H9 (cell line): Measurements from ENCODE around the gene TELO2. TPM values are rescaled to one million over a fixed set of nuclear protein-coding genes. Genes with fewer than 3 reads are reported as not detected.

Experiments
- DNase-seq: peaks from one replicate; pipeline ENCODE4 v3.0.0-alpha.2; 2017
- H2AFZ ChIP-seq: one replicate; pipeline ENCODE4 v1.6.1; 2013; ENCODE audit warnings: mild to moderate bottlenecking, low read length, control low read depth, moderate library complexity
- H2AK5ac ChIP-seq: 2 replicates; pipeline ENCODE4 v1.6.1; 2013; ENCODE audit warnings: low read length, control low read depth, mixed read lengths; ENCODE audit not compliant: insufficient read length
- H2BK120ac ChIP-seq: one replicate; pipeline ENCODE4 v1.6.1; 2013; ENCODE audit warnings: low read depth, mild to moderate bottlenecking, low read length, control low read depth, inconsistent platforms; ENCODE audit not compliant: poor library complexity, severe bottlenecking
- H2BK12ac ChIP-seq: 2 replicates; pipeline ENCODE4 v1.6.1; 2013; ENCODE audit warnings: low read length, control low read depth, mixed read lengths, low read depth; ENCODE audit not compliant: insufficient read length
- H2BK15ac ChIP-seq: 2 replicates; pipeline ENCODE4 v1.6.1; 2013; ENCODE audit warnings: low read depth, low read length, control low read depth
- H2BK20ac ChIP-seq: one replicate; pipeline ENCODE4 v1.6.1; 2013; ENCODE audit warnings: low read depth, mild to moderate bottlenecking, low read length, control low read depth, inconsistent platforms; ENCODE audit not compliant: poor library complexity, severe bottlenecking
- H2BK5ac ChIP-seq: 2 replicates; pipeline ENCODE4 v1.6.1; 2013; ENCODE audit warnings: low read length, control low read depth, mixed read lengths; ENCODE audit not compliant: insufficient read length
- H3K14ac ChIP-seq: 2 replicates; pipeline ENCODE4 v1.6.1; 2013; ENCODE audit warnings: low read length, control low read depth; ENCODE audit not compliant: insufficient read depth
- H3K18ac ChIP-seq: 2 replicates; pipeline ENCODE4 v1.6.1; 2013; ENCODE audit warnings: low read depth, mild to moderate bottlenecking, mixed read lengths, low read length, control low read depth; ENCODE audit not compliant: insufficient read length
- H3K23ac ChIP-seq: 2 replicates; pipeline ENCODE4 v1.6.1; 2013; ENCODE audit warnings: low read length, control low read depth, mixed read lengths, low read depth; ENCODE audit not compliant: insufficient read length
- H3K23me2 ChIP-seq: 2 replicates; pipeline ENCODE4 v1.6.1; 2013; ENCODE audit warnings: low read depth, mild to moderate bottlenecking, mixed read lengths, low read length, control low read depth; ENCODE audit not compliant: insufficient read length, poor library complexity, severe bottlenecking
- H3K27ac ChIP-seq: 2 replicates; pipeline ENCODE4 v1.5.1; 2013; ENCODE audit warnings: low read length, control low read depth, mixed read lengths, low read depth; ENCODE audit not compliant: insufficient read length
- H3K27me3 ChIP-seq: 2 replicates; pipeline ENCODE4 v1.6.1; 2013; ENCODE audit warnings: low read length, control low read depth, inconsistent platforms; ENCODE audit not compliant: insufficient read depth
- H3K4ac ChIP-seq: 2 replicates; pipeline ENCODE4 v1.6.1; 2013; ENCODE audit warnings: low read depth, mild to moderate bottlenecking, control low read depth, inconsistent platforms, low read length, moderate library complexity
- H3K4me1 ChIP-seq: 2 replicates; pipeline ENCODE4 v1.6.1; 2013; ENCODE audit warnings: low read length, control low read depth, inconsistent platforms; ENCODE audit not compliant: insufficient read depth
- H3K4me2 ChIP-seq: 2 replicates; pipeline ENCODE4 v1.6.1; 2013; ENCODE audit warnings: low read length, control low read depth, mixed read lengths; ENCODE audit not compliant: insufficient read length, insufficient read depth
- H3K56ac ChIP-seq: 2 replicates; pipeline ENCODE4 v1.6.1; 2013; ENCODE audit warnings: low read depth, mild to moderate bottlenecking, mixed read lengths, low read length, control low read depth; ENCODE audit not compliant: insufficient read length
- H3K79me1 ChIP-seq: 2 replicates; pipeline ENCODE4 v1.6.1; 2013; ENCODE audit warnings: low read depth, mild to moderate bottlenecking, moderate library complexity, low read length, control low read depth, inconsistent platforms; ENCODE audit not compliant: insufficient read depth, poor library complexity, severe bottlenecking
- H3K79me2 ChIP-seq: 2 replicates; pipeline ENCODE4 v1.6.1; 2013; ENCODE audit warnings: low read length, control low read depth, inconsistent platforms; ENCODE audit not compliant: insufficient read depth
- H3K9ac ChIP-seq: 2 replicates; pipeline ENCODE4 v1.6.1; 2013; ENCODE audit warnings: low read length, control low read depth, mixed read lengths; ENCODE audit not compliant: insufficient read length; ENCODE audit errors: extremely low read depth
- H3K9me3 ChIP-seq: one replicate; pipeline ENCODE4 v1.6.1; 2013; ENCODE audit warnings: low read depth, low read length, inconsistent platforms; ENCODE audit not compliant: control insufficient read depth
- H3T11ph ChIP-seq: one replicate; pipeline ENCODE4 v1.6.1; 2013; ENCODE audit warnings: mild to moderate bottlenecking, low read length, control low read depth, inconsistent platforms
- H4K20me1 ChIP-seq: one replicate; pipeline ENCODE4 v1.6.1; 2013; ENCODE audit not compliant: control insufficient read depth, insufficient read length, insufficient read depth
- H4K5ac ChIP-seq: 2 replicates; pipeline ENCODE4 v1.6.1; 2013; ENCODE audit warnings: low read depth, mild to moderate bottlenecking, mixed read lengths, low read length, control low read depth; ENCODE audit not compliant: insufficient read length
- H4K8ac ChIP-seq: replicated peaks from 2 replicates; pipeline ENCODE4 v1.6.1; 2013; ENCODE audit warnings: low read length, control low read depth, mixed read lengths, low read depth; ENCODE audit not compliant: insufficient read length
- H4K91ac ChIP-seq: 2 replicates; pipeline ENCODE4 v1.6.1; 2013; ENCODE audit warnings: low read depth, mild to moderate bottlenecking, moderate library complexity, mixed read lengths, low read length, control low read depth; ENCODE audit not compliant: insufficient read length
- H3K27ac Mint-ChIP-seq, 3 experiments: 2 replicates in 2 of 3; 3 replicates in 1 of 3; pipeline ENCODE4 v1.8.0; 2020 to 2021; ENCODE audit warnings: mixed read lengths in 3 of 3, mild to moderate bottlenecking in 1 of 3, moderate library complexity in 1 of 3
- H3K27me3 Mint-ChIP-seq: 2 replicates; pipeline ENCODE4 v1.8.0; 2021; ENCODE audit warnings: low read depth, mild to moderate bottlenecking, moderate library complexity, mixed read lengths
- H3K36me3 Mint-ChIP-seq, 3 experiments: 2 replicates in 2 of 3; 3 replicates in 1 of 3; pipeline ENCODE4 v1.8.0; 2020 to 2021; ENCODE audit warnings: low read depth in 3 of 3, mixed read lengths in 3 of 3; ENCODE audit not compliant: insufficient read depth in 1 of 3
- H3K4me1 Mint-ChIP-seq, 2 experiments: 2 replicates each; pipeline ENCODE4 v1.8.0; 2020; ENCODE audit warnings: mixed read lengths in 2 of 2
- H3K4me3 Mint-ChIP-seq, 2 experiments: 2 replicates in 1 of 2; 3 replicates in 1 of 2; pipeline ENCODE4 v1.8.0; 2020 to 2021; ENCODE audit warnings: mild to moderate bottlenecking in 2 of 2, mixed read lengths in 2 of 2, moderate library complexity in 1 of 2
- H3K9me3 Mint-ChIP-seq, 2 experiments: 2 replicates in 1 of 2; 3 replicates in 1 of 2; pipeline ENCODE4 v1.8.0; 2020; ENCODE audit warnings: mild to moderate bottlenecking in 2 of 2, mixed read lengths in 2 of 2, moderate library complexity in 1 of 2
- WGBS: extraction: QIAGEN DNeasy Blood & Tissue Kit; methylation state at CpG from one replicate; pipeline ENCODE4 v1.1.7; 2013; ENCODE audit warnings: missing lambda C conversion rate, low lambda C conversion rate, mixed read lengths; ENCODE audit not compliant: insufficient read length; ENCODE audit errors: extremely low coverage; 5-methylcytosine and 5-hydroxymethylcytosine counted together
- total RNA-seq: library from RNA; stranded (reverse); gene quantifications from 2 replicates; pipeline ENCODE4 v1.2.1, GENCODE V29; 2021
- TF ChIP-seq, protein P1 (sequence below): fragments of 200-600 bp; sonication (generic); conservative IDR thresholded peaks from 3 replicates; pipeline ENCODE4 v1.8.0; 2021; ENCODE audit warnings: antibody characterized with exemption, mild to moderate bottlenecking

TELO2 gene
- total RNA-seq, 1 experiment from 2014 or later = 98.9 TPM

GRCh38 chr16:1523581-1524245 is 30.6 kb downstream of the TELO2 start:
- no peak overlapping the region for H2BK5ac ChIP-seq
- no peak overlapping the region for H3K9ac ChIP-seq
- no peaks in the 10 kb centered on the region for H4K20me1 ChIP-seq
- no peak overlapping the region for H3K18ac ChIP-seq
- no peaks in the 10 kb centered on the region for H3K79me2 ChIP-seq
- no peak overlapping the region for H3T11ph ChIP-seq
- H2AFZ ChIP-seq = no peak overlapping the region
- no CpG with 5 or more reads among the region's 30 CpGs for WGBS
- no peak overlapping the region for H4K8ac ChIP-seq
- no peak overlapping the region for H3K4me3 Mint-ChIP-seq
- no peak overlapping the region for H4K91ac ChIP-seq
- no peak overlapping the region for H3K27ac Mint-ChIP-seq
- no peak overlapping the region for H3K4ac ChIP-seq
- H3K9me3 Mint-ChIP-seq = no peaks in the 10 kb centered on the region; a peak in 1 of 5 replicates
- H2BK15ac ChIP-seq = no peak overlapping the region
- H3K27me3 ChIP-seq = no peaks in the 10 kb centered on the region
- no peak overlapping the region for H3K4me2 ChIP-seq
- no peak overlapping the region for H2BK12ac ChIP-seq
- no peaks in the 10 kb centered on the region for H3K79me1 ChIP-seq
- H3K27ac ChIP-seq = no peak overlapping the region
- no peak overlapping the region for H2BK20ac ChIP-seq
- H3K36me3 Mint-ChIP-seq = peaks cover 0 to 9% (median 0%) of the 10 kb centered on the region in 3 experiments; a peak in 2 of 7 replicates
- no peak overlapping the region for H4K5ac ChIP-seq
- no peaks in the 10 kb centered on the region for H3K9me3 ChIP-seq
- H3K23me2 ChIP-seq = no peaks in the 10 kb centered on the region
- H3K14ac ChIP-seq = no peak overlapping the region
- no peak overlapping the region for H3K23ac ChIP-seq
- no peaks in the 10 kb centered on the region for H3K4me1 ChIP-seq
- no peak for DNase-seq
- H3K27me3 Mint-ChIP-seq = no peaks in the 10 kb centered on the region
- TF ChIP-seq, protein P1, sequence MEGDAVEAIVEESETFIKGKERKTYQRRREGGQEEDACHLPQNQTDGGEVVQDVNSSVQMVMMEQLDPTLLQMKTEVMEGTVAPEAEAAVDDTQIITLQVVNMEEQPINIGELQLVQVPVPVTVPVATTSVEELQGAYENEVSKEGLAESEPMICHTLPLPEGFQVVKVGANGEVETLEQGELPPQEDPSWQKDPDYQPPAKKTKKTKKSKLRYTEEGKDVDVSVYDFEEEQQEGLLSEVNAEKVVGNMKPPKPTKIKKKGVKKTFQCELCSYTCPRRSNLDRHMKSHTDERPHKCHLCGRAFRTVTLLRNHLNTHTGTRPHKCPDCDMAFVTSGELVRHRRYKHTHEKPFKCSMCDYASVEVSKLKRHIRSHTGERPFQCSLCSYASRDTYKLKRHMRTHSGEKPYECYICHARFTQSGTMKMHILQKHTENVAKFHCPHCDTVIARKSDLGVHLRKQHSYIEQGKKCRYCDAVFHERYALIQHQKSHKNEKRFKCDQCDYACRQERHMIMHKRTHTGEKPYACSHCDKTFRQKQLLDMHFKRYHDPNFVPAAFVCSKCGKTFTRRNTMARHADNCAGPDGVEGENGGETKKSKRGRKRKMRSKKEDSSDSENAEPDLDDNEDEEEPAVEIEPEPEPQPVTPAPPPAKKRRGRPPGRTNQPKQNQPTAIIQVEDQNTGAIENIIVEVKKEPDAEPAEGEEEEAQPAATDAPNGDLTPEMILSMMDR = no peak
- H2AK5ac ChIP-seq = no peak overlapping the region
- H3K56ac ChIP-seq = no peak overlapping the region
- H3K4me1 Mint-ChIP-seq = no peaks in the 10 kb centered on the region; a peak in 1 of 4 replicates
- no peak overlapping the region for H2BK120ac ChIP-seq
